H9 (cell line): ENCODE data around the gene CDH13. TPM values are rescaled to one million over a fixed set of nuclear protein-coding genes. Genes with fewer than 3 reads are reported as not detected.

Experiments used
- DNase-seq: peaks from one replicate; pipeline ENCODE4 v3.0.0-alpha.2; 2017
- H2AFZ ChIP-seq: one replicate; pipeline ENCODE4 v1.6.1; 2013; ENCODE audit warnings: mild to moderate bottlenecking, low read length, control low read depth, moderate library complexity
- H2AK5ac ChIP-seq: 2 replicates; pipeline ENCODE4 v1.6.1; 2013; ENCODE audit warnings: low read length, control low read depth, mixed read lengths; ENCODE audit not compliant: insufficient read length
- H2BK120ac ChIP-seq: one replicate; pipeline ENCODE4 v1.6.1; 2013; ENCODE audit warnings: low read depth, mild to moderate bottlenecking, low read length, control low read depth, inconsistent platforms; ENCODE audit not compliant: poor library complexity, severe bottlenecking
- H2BK12ac ChIP-seq: 2 replicates; pipeline ENCODE4 v1.6.1; 2013; ENCODE audit warnings: low read length, control low read depth, mixed read lengths, low read depth; ENCODE audit not compliant: insufficient read length
- H2BK15ac ChIP-seq: 2 replicates; pipeline ENCODE4 v1.6.1; 2013; ENCODE audit warnings: low read depth, low read length, control low read depth
- H2BK20ac ChIP-seq: one replicate; pipeline ENCODE4 v1.6.1; 2013; ENCODE audit warnings: low read depth, mild to moderate bottlenecking, low read length, control low read depth, inconsistent platforms; ENCODE audit not compliant: poor library complexity, severe bottlenecking
- H2BK5ac ChIP-seq: 2 replicates; pipeline ENCODE4 v1.6.1; 2013; ENCODE audit warnings: low read length, control low read depth, mixed read lengths; ENCODE audit not compliant: insufficient read length
- H3K14ac ChIP-seq: 2 replicates; pipeline ENCODE4 v1.6.1; 2013; ENCODE audit warnings: low read length, control low read depth; ENCODE audit not compliant: insufficient read depth
- H3K18ac ChIP-seq: 2 replicates; pipeline ENCODE4 v1.6.1; 2013; ENCODE audit warnings: low read depth, mild to moderate bottlenecking, mixed read lengths, low read length, control low read depth; ENCODE audit not compliant: insufficient read length
- H3K23ac ChIP-seq: 2 replicates; pipeline ENCODE4 v1.6.1; 2013; ENCODE audit warnings: low read length, control low read depth, mixed read lengths, low read depth; ENCODE audit not compliant: insufficient read length
- H3K23me2 ChIP-seq: 2 replicates; pipeline ENCODE4 v1.6.1; 2013; ENCODE audit warnings: low read depth, mild to moderate bottlenecking, mixed read lengths, low read length, control low read depth; ENCODE audit not compliant: insufficient read length, poor library complexity, severe bottlenecking
- H3K27ac ChIP-seq: 2 replicates; pipeline ENCODE4 v1.5.1; 2013; ENCODE audit warnings: low read length, control low read depth, mixed read lengths, low read depth; ENCODE audit not compliant: insufficient read length
- H3K27me3 ChIP-seq: 2 replicates; pipeline ENCODE4 v1.6.1; 2013; ENCODE audit warnings: low read length, control low read depth, inconsistent platforms; ENCODE audit not compliant: insufficient read depth
- H3K4ac ChIP-seq: 2 replicates; pipeline ENCODE4 v1.6.1; 2013; ENCODE audit warnings: low read depth, mild to moderate bottlenecking, control low read depth, inconsistent platforms, low read length, moderate library complexity
- H3K4me1 ChIP-seq: 2 replicates; pipeline ENCODE4 v1.6.1; 2013; ENCODE audit warnings: low read length, control low read depth, inconsistent platforms; ENCODE audit not compliant: insufficient read depth
- H3K4me2 ChIP-seq: 2 replicates; pipeline ENCODE4 v1.6.1; 2013; ENCODE audit warnings: low read length, control low read depth, mixed read lengths; ENCODE audit not compliant: insufficient read length, insufficient read depth
- H3K56ac ChIP-seq: 2 replicates; pipeline ENCODE4 v1.6.1; 2013; ENCODE audit warnings: low read depth, mild to moderate bottlenecking, mixed read lengths, low read length, control low read depth; ENCODE audit not compliant: insufficient read length
- H3K79me1 ChIP-seq: 2 replicates; pipeline ENCODE4 v1.6.1; 2013; ENCODE audit warnings: low read depth, mild to moderate bottlenecking, moderate library complexity, low read length, control low read depth, inconsistent platforms; ENCODE audit not compliant: insufficient read depth, poor library complexity, severe bottlenecking
- H3K79me2 ChIP-seq: 2 replicates; pipeline ENCODE4 v1.6.1; 2013; ENCODE audit warnings: low read length, control low read depth, inconsistent platforms; ENCODE audit not compliant: insufficient read depth
- H3K9ac ChIP-seq: 2 replicates; pipeline ENCODE4 v1.6.1; 2013; ENCODE audit warnings: low read length, control low read depth, mixed read lengths; ENCODE audit not compliant: insufficient read length; ENCODE audit errors: extremely low read depth
- H3K9me3 ChIP-seq: one replicate; pipeline ENCODE4 v1.6.1; 2013; ENCODE audit warnings: low read depth, low read length, inconsistent platforms; ENCODE audit not compliant: control insufficient read depth
- H3T11ph ChIP-seq: one replicate; pipeline ENCODE4 v1.6.1; 2013; ENCODE audit warnings: mild to moderate bottlenecking, low read length, control low read depth, inconsistent platforms
- H4K20me1 ChIP-seq: one replicate; pipeline ENCODE4 v1.6.1; 2013; ENCODE audit not compliant: control insufficient read depth, insufficient read length, insufficient read depth
- H4K5ac ChIP-seq: 2 replicates; pipeline ENCODE4 v1.6.1; 2013; ENCODE audit warnings: low read depth, mild to moderate bottlenecking, mixed read lengths, low read length, control low read depth; ENCODE audit not compliant: insufficient read length
- H4K8ac ChIP-seq: replicated peaks from 2 replicates; pipeline ENCODE4 v1.6.1; 2013; ENCODE audit warnings: low read length, control low read depth, mixed read lengths, low read depth; ENCODE audit not compliant: insufficient read length
- H4K91ac ChIP-seq: 2 replicates; pipeline ENCODE4 v1.6.1; 2013; ENCODE audit warnings: low read depth, mild to moderate bottlenecking, moderate library complexity, mixed read lengths, low read length, control low read depth; ENCODE audit not compliant: insufficient read length
- H3K27ac Mint-ChIP-seq, 3 experiments: 2 replicates in 2 of 3; 3 replicates in 1 of 3; pipeline ENCODE4 v1.8.0; 2020 to 2021; ENCODE audit warnings: mixed read lengths in 3 of 3, mild to moderate bottlenecking in 1 of 3, moderate library complexity in 1 of 3
- H3K27me3 Mint-ChIP-seq: 2 replicates; pipeline ENCODE4 v1.8.0; 2021; ENCODE audit warnings: low read depth, mild to moderate bottlenecking, moderate library complexity, mixed read lengths
- H3K36me3 Mint-ChIP-seq, 3 experiments: 2 replicates in 2 of 3; 3 replicates in 1 of 3; pipeline ENCODE4 v1.8.0; 2020 to 2021; ENCODE audit warnings: low read depth in 3 of 3, mixed read lengths in 3 of 3; ENCODE audit not compliant: insufficient read depth in 1 of 3
- H3K4me1 Mint-ChIP-seq, 2 experiments: 2 replicates each; pipeline ENCODE4 v1.8.0; 2020; ENCODE audit warnings: mixed read lengths in 2 of 2
- H3K4me3 Mint-ChIP-seq, 2 experiments: 2 replicates in 1 of 2; 3 replicates in 1 of 2; pipeline ENCODE4 v1.8.0; 2020 to 2021; ENCODE audit warnings: mild to moderate bottlenecking in 2 of 2, mixed read lengths in 2 of 2, moderate library complexity in 1 of 2
- H3K9me3 Mint-ChIP-seq, 2 experiments: 2 replicates in 1 of 2; 3 replicates in 1 of 2; pipeline ENCODE4 v1.8.0; 2020; ENCODE audit warnings: mild to moderate bottlenecking in 2 of 2, mixed read lengths in 2 of 2, moderate library complexity in 1 of 2
- WGBS: extraction: QIAGEN DNeasy Blood & Tissue Kit; methylation state at CpG from one replicate; pipeline ENCODE4 v1.1.7; 2013; ENCODE audit warnings: missing lambda C conversion rate, low lambda C conversion rate, mixed read lengths; ENCODE audit not compliant: insufficient read length; ENCODE audit errors: extremely low coverage; 5-methylcytosine and 5-hydroxymethylcytosine counted together
- total RNA-seq: library from RNA; stranded (reverse); gene quantifications from 2 replicates; pipeline ENCODE4 v1.2.1, GENCODE V29; 2021
- TF ChIP-seq, protein P1 (sequence below): fragments of 200-600 bp; sonication (generic); conservative IDR thresholded peaks from 3 replicates; pipeline ENCODE4 v1.8.0; 2021; ENCODE audit warnings: antibody characterized with exemption, mild to moderate bottlenecking

Gene CDH13
- total RNA-seq, 1 experiment from 2014 or later: 1.5 TPM

DNA sequence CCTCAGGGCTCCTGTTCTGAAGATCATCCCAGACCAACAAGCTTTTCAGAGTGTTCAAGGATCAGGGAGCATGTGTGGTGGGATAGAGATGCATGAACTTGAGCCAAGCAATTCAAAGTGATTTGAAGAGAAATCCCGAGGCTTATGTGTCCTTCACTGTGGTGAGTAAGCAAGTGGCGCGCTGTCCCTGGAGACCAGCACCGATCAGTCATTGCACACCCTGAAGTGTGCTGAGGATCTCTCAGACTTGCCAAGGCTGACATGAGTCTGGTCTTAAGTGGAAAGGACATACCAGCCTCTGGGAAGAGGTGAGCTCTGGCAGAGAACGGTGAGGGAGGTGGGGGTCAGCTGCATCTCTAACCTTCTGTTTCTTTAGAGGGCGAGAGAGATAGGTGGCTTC lies 43.8 kb upstream of the CDH13 start:
- H3K79me2 ChIP-seq: no peaks in the 10 kb centered on the region
- Mint-ChIP-seq H3K36me3 (no peaks in the 10 kb centered on the region), H3K4me1 (peaks cover 0 to 2% of the 10 kb centered on the region in 2 experiments; a peak in 1 of 4 replicates), H3K9me3 (no peaks in the 10 kb centered on the region), H3K27ac (no peak overlapping the region), H3K27me3 (peaks cover under 1% of the 10 kb centered on the region; the same call in 1 of the 2 replicates), H3K4me3 (no peak overlapping the region)
- no peak overlapping the region for H3K4ac ChIP-seq
- no peak overlapping the region for H3T11ph ChIP-seq
- H2AK5ac ChIP-seq: no peak overlapping the region
- DNase-seq: no peak
- no peaks in the 10 kb centered on the region for H4K20me1 ChIP-seq
- H3K9ac ChIP-seq: no peak overlapping the region
- TF ChIP-seq, protein P1, sequence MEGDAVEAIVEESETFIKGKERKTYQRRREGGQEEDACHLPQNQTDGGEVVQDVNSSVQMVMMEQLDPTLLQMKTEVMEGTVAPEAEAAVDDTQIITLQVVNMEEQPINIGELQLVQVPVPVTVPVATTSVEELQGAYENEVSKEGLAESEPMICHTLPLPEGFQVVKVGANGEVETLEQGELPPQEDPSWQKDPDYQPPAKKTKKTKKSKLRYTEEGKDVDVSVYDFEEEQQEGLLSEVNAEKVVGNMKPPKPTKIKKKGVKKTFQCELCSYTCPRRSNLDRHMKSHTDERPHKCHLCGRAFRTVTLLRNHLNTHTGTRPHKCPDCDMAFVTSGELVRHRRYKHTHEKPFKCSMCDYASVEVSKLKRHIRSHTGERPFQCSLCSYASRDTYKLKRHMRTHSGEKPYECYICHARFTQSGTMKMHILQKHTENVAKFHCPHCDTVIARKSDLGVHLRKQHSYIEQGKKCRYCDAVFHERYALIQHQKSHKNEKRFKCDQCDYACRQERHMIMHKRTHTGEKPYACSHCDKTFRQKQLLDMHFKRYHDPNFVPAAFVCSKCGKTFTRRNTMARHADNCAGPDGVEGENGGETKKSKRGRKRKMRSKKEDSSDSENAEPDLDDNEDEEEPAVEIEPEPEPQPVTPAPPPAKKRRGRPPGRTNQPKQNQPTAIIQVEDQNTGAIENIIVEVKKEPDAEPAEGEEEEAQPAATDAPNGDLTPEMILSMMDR: no peak
- H3K27me3 ChIP-seq: no peaks in the 10 kb centered on the region
- H3K4me1 ChIP-seq: no peaks in the 10 kb centered on the region
- H2BK5ac ChIP-seq: no peak overlapping the region
- no peak overlapping the region for H2BK12ac ChIP-seq
- no peaks in the 10 kb centered on the region for H3K23me2 ChIP-seq
- no peak overlapping the region for H3K27ac ChIP-seq
- no peak overlapping the region for H3K4me2 ChIP-seq
- no peak overlapping the region for H2BK20ac ChIP-seq
- no peak overlapping the region for H3K18ac ChIP-seq
- H2AFZ ChIP-seq: no peak overlapping the region
- no peak overlapping the region for H3K23ac ChIP-seq
- no peak overlapping the region for H3K56ac ChIP-seq
- no peak overlapping the region for H4K8ac ChIP-seq
- no peak overlapping the region for H4K91ac ChIP-seq
- no peak overlapping the region for H4K5ac ChIP-seq
- H3K9me3 ChIP-seq: no peaks in the 10 kb centered on the region
- WGBS: no CpG with 5 or more reads among the region's 6 CpGs
- H3K79me1 ChIP-seq: no peaks in the 10 kb centered on the region
- H2BK15ac ChIP-seq: no peak overlapping the region
- no peak overlapping the region for H3K14ac ChIP-seq
- no peak overlapping the region for H2BK120ac ChIP-seq
